Measurements from ENCODE around the gene PLXND1.

DNA sequence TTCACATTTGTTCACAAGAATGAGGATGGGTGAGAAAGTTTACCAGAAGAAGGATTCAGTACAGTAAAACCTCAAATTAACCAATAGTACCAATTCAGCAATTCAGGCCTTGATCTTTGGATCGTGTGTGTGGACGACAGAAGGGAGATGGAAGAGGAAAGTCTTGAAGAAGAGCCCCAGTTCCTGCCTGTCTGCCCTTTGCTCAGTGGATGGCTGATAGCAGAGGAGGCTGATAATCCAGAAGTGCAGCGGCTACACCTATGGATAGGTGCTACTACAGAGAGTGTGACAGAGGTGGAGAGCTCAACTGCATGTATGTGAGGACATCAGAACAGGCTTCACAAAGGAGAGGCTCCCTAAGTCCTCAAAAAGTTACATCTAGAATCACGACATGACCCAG is 29.2 kb upstream of the PLXND1 start:
- no peak for TF ChIP-seq ZNF274 (IDR thresholded peaks at IDR 0.05; ENCODE audit: low read depth, low read length)
- no peak for TF ChIP-seq YY1 (IDR thresholded peaks at IDR 0.05; ENCODE audit: insufficient read depth, insufficient read length)

Measured in NT2/D1 (cell line).